K562 (cell line): ENCODE results near the gene OR10H3. TPM values are rescaled to one million over a fixed set of nuclear protein-coding genes. Genes with fewer than 3 reads are reported as not detected.

Source experiments
- ATAC-seq: fragments of 200-7000 bp; cut with Tn5 transposase; 3 replicates; pipeline ENCODE4 v1.9.1; 2020; ENCODE audit warnings: moderate library complexity
- BruUV-seq: library from RNA; stranded (reverse); fragments of 400-500 nt; replicated peaks from 2 replicates; lab custom pipeline; 2021; lab: Mats Ljungman, UMichigan
- CTCF ChIA-PET: fragments of 300-600 bp; formaldehyde crosslinking; extraction: SDS; loops from one replicate; lab custom pipeline; 2021; ENCODE audit warnings: low intra/inter-chr PET ratio; lab: Yijun Ruan, JAX
- POLR2A ChIA-PET: fragments of 300-600, 350-650 bp; sonication (Branson Sonifier 250); formaldehyde crosslinking; extraction: SDS; loops from one replicate; lab custom pipeline; 2021; ENCODE audit warnings: antibody characterized with exemption, inconsistent platforms; lab: Yijun Ruan, JAX
- DNase-seq, 4 experiments: peaks; one replicate each; pipeline versions ENCODE4 v3.0.0 to v3.0.0-alpha.2; 2011 to 2018; ENCODE audit warnings: low spot score in 3 of 4, mixed read lengths in 3 of 4; ENCODE audit errors: extremely low read depth in 1 of 4
- FAIRE-seq: peaks from 2 replicates; lab custom pipeline; 2011; peaks lifted over from hg19 to GRCh38; lab: Jason Lieb, UNC
- H2AFZ ChIP-seq: 2 replicates; pipeline ENCODE4 v1.6.0; 2011; ENCODE audit warnings: low read depth, low read length, control low read depth, inconsistent platforms
- H3K27ac ChIP-seq: fragments of 200-600 bp; 3 replicates; pipeline ENCODE4 v1.8.0; 2011; ENCODE audit warnings: low read depth, mild to moderate bottlenecking, control low read depth, inconsistent platforms, low read length, moderate library complexity, mixed read lengths; ENCODE audit errors: extremely low read depth
- H3K27me3 ChIP-seq, 2 experiments: fragments of 300-600 bp in 1 of 2; 2 replicates in 1 of 2; 3 replicates in 1 of 2; pipeline versions ENCODE4 v1.6.0 to v1.8.0; 2011; ENCODE audit warnings: inconsistent platforms in 2 of 2, low read length in 2 of 2, mild to moderate bottlenecking in 1 of 2, mixed read lengths in 1 of 2, moderate library complexity in 1 of 2; ENCODE audit not compliant: control insufficient read depth in 2 of 2, insufficient read depth in 2 of 2
- H3K36me3 ChIP-seq: fragments of 300-600 bp; 3 replicates; pipeline ENCODE4 v1.8.0; 2011; ENCODE audit warnings: mild to moderate bottlenecking, low read length, inconsistent platforms; ENCODE audit not compliant: control insufficient read depth, insufficient read depth
- H3K4me1 ChIP-seq, 2 experiments: fragments of 200-600 bp in 1 of 2; replicated peaks in 1 of 2; 2 replicates in 1 of 2; 3 replicates in 1 of 2; pipeline versions ENCODE4 v1.5.1 to v1.8.0; 2011; ENCODE audit warnings: inconsistent platforms in 2 of 2, low read length in 2 of 2, mild to moderate bottlenecking in 1 of 2, mixed read lengths in 1 of 2, moderate library complexity in 1 of 2; ENCODE audit not compliant: control insufficient read depth in 2 of 2, insufficient read depth in 2 of 2
- H3K4me2 ChIP-seq: 2 replicates; pipeline ENCODE4 v1.6.1; 2011; ENCODE audit warnings: low read length, control low read depth, inconsistent platforms, mixed read lengths; ENCODE audit not compliant: insufficient read depth
- H3K4me3 ChIP-seq: fragments of 200-600 bp; sonication (generic), shearing (Covaris generic); 2 replicates; pipeline ENCODE4 v1.5.1; 2016; ENCODE audit warnings: control low read depth, inconsistent platforms
- H3K79me2 ChIP-seq: fragments of 200-600 bp; 3 replicates; pipeline ENCODE4 v1.8.0; 2011; ENCODE audit warnings: low read length, inconsistent platforms; ENCODE audit not compliant: control insufficient read depth, insufficient read depth
- H3K9ac ChIP-seq, 2 experiments: 2 replicates each; pipeline versions ENCODE4 v1.6.0 to v1.6.1; 2011; ENCODE audit warnings: low read depth in 2 of 2, low read length in 2 of 2, control low read depth in 1 of 2, inconsistent platforms in 1 of 2, mild to moderate bottlenecking in 1 of 2, mixed read lengths in 1 of 2; ENCODE audit not compliant: insufficient read depth in 1 of 2
- H3K9me1 ChIP-seq: one replicate; pipeline ENCODE4 v1.6.0; 2011; ENCODE audit warnings: inconsistent platforms, mild to moderate bottlenecking, low read length, moderate library complexity; ENCODE audit not compliant: control insufficient read depth, insufficient read depth
- H3K9me3 ChIP-seq: replicated peaks from 2 replicates; pipeline ENCODE4 v1.5.1; 2011; ENCODE audit warnings: low read depth, low read length, inconsistent platforms; ENCODE audit not compliant: control insufficient read depth, insufficient read depth
- H4K20me1 ChIP-seq: replicated peaks from 2 replicates; pipeline ENCODE4 v1.6.1; 2011; ENCODE audit warnings: low read length, inconsistent platforms, mixed read lengths; ENCODE audit not compliant: control insufficient read depth, insufficient read depth
- CAMTA2 ChIP-seq: fragments of 250-450 bp; sonication (Bioruptor Pico); conservative IDR thresholded peaks from 2 replicates; pipeline ENCODE4 v1.5.1; 2022
- ETS2 ChIP-seq: IDR thresholded peaks from 2 replicates; pipeline ENCODE4 v1.6.1; 2016; ENCODE audit warnings: borderline replicate concordance, missing genetic modification characterization, mild to moderate bottlenecking, moderate library complexity, missing compliant biosample characterization; ENCODE audit not compliant: poor library complexity, severe bottlenecking
- NONO ChIP-seq, 2 experiments: fragments of 200-400 bp in 1 of 2; fragments of 450-650 bp in 1 of 2; formaldehyde crosslinking in 1 of 2; IDR thresholded peaks; 2 replicates each; pipeline ENCODE4 v1.6.1; 2017; ENCODE audit warnings: low read depth in 2 of 2, mild to moderate bottlenecking in 2 of 2, moderate library complexity in 2 of 2, low read length in 1 of 2
- PTRF ChIP-seq: fragments of 450-650 bp; IDR thresholded peaks from 2 replicates; pipeline ENCODE4 v1.6.1; 2016; ENCODE audit warnings: mild to moderate bottlenecking, missing genetic modification characterization, missing compliant biosample characterization
- RERE ChIP-seq: sonication (generic); formaldehyde crosslinking; IDR thresholded peaks from 2 replicates; pipeline ENCODE4 v1.8.0; 2023; ENCODE audit warnings: missing genetic modification reagents, mild to moderate bottlenecking, borderline replicate concordance
- SP2 ChIP-seq: IDR thresholded peaks from 2 replicates; pipeline ENCODE4 v1.6.1; 2011; ENCODE audit warnings: mild to moderate bottlenecking, low read depth, low read length, moderate library complexity; ENCODE audit not compliant: poor library complexity, severe bottlenecking; ENCODE audit errors: extremely low read depth
- STAG1 ChIP-seq: sonication (generic); formaldehyde crosslinking; IDR thresholded peaks from 2 replicates; pipeline ENCODE4 v1.5.0; 2020; ENCODE audit warnings: missing genetic modification reagents, borderline replicate concordance
- TRIM25 ChIP-seq: fragments of 450-650 bp; IDR thresholded peaks from 2 replicates; pipeline ENCODE4 v1.7.0; 2016; ENCODE audit warnings: borderline replicate concordance
- ZNF347 ChIP-seq: fragments of 450-650 bp; formaldehyde crosslinking; IDR thresholded peaks from 2 replicates; pipeline ENCODE4 v1.4.0; 2020; ENCODE audit warnings: low read depth, mild to moderate bottlenecking, moderate library complexity
- ZNF41 ChIP-seq: fragments of 250-450 bp; sonication (Bioruptor Pico); conservative IDR thresholded peaks from 2 replicates; pipeline ENCODE4 v1.4.0; 2020; ENCODE audit warnings: mild to moderate bottlenecking
- ZNF586 ChIP-seq: fragments of 450-650 bp; formaldehyde crosslinking; conservative IDR thresholded peaks from 2 replicates; pipeline ENCODE4 v1.4.0; 2020; ENCODE audit warnings: mild to moderate bottlenecking, moderate library complexity
- ZNF764 ChIP-seq: fragments of 250-450 bp; sonication (Bioruptor Pico); IDR thresholded peaks from 2 replicates; pipeline ENCODE4 v1.4.0; 2020; ENCODE audit warnings: low read depth, mild to moderate bottlenecking, moderate library complexity
- WGBS: fragments of 100-300 bp; shearing (Covaris generic); methylation state at CpG from one replicate; pipeline ENCODE4 v1.1.6; 2016; ENCODE audit warnings: low coverage, mixed read lengths; ENCODE audit not compliant: insufficient coverage; ENCODE audit errors: missing lambda C conversion rate; 5-methylcytosine and 5-hydroxymethylcytosine counted together
- in situ Hi-C: fragments of 300-500 bp; cut with MboI; formaldehyde crosslinking; loops from 4 replicates; pipeline ENCODE4 v1.15.0; 2018; ENCODE audit warnings: inconsistent platforms, mixed read lengths
- intact Hi-C: fragments of 100-400 bp; cut with micrococcal nuclease; formaldehyde crosslinking; loops from 2 replicates; pipeline ENCODE4 v1.14.2; 2022
- polyA plus RNA-seq, 8 experiments: library from polyadenylated mRNA; depleted of rRNA in 4 of 8; stranded (reverse) in 5 of 8; unstranded in 3 of 8; fragments of >200 nt; fragmentation: Nextera tagmentation in 2 of 8; fragmentation: Illumina TruSeq in 1 of 8; extraction: Ambion mirVana in 2 of 8; extraction: Trizol in 1 of 8; gene quantifications; 2 replicates each; pipeline versions ENCODE4 v1.2.1 to v1.2.3, GENCODE V29; 2011 to 2014; ENCODE audit warnings: inconsistent platforms in 1 of 8, missing spikeins in 1 of 8
- total RNA-seq, 7 experiments: library from RNA; depleted of rRNA in 6 of 7; stranded (reverse); fragments of >200 nt in 6 of 7; fragmentation: Illumina TruSeq in 2 of 7; extraction: Trizol in 2 of 7; gene quantifications; 2 replicates each; pipeline versions ENCODE4 v1.2.1 to v1.2.3, GENCODE V29; 2011 to 2021; ENCODE audit warnings: low replicate concordance in 1 of 7

The OR10H3 gene
- total and polyA plus RNA-seq, 9 of the 15 experiments (the other 6 are each of a cell fraction or from before 2014, with no cell fraction given): not detected

GRCh38 chr19:15748239-15748638 lies 10.5 kb downstream of the OR10H3 start:
- H3K9me3 ChIP-seq: no peaks in the 10 kb centered on the region

More at GRCh38 chr19:15748239-15748638, 10.5 kb downstream of the OR10H3 start:
- Histone ChIP-seq H3K27ac (no peak overlapping the region), H3K79me2 (no peaks in the 10 kb centered on the region), H3K9ac (no peak overlapping the region), H3K27me3 (peaks cover 6% of the 10 kb centered on the region in 2 experiments; a peak in 3 of 5 replicates), H2AFZ (no peak overlapping the region), H4K20me1 (no peaks in the 10 kb centered on the region), H3K36me3 (no peaks in the 10 kb centered on the region), H3K4me2 (no peak overlapping the region), H3K4me1 (no peaks in the 10 kb centered on the region), H3K9me1 (no peaks in the 10 kb centered on the region), H3K4me3 (no peak overlapping the region)
- FAIRE-seq: no peak
- CTCF ChIA-PET: no interaction called here
- intact Hi-C loops: no loop called here
- no peak for DNase-seq
- in situ Hi-C loops: no loop called here
- WGBS: 0% methylated on average over 2 of the region's 2 CpGs
- no peak for TF ChIP-seq ZNF347 (CRISPR knock-in tag)
- no peak for TF ChIP-seq SP2
- TF ChIP-seq RERE (CRISPR knock-in tag): no peak
- TF ChIP-seq TRIM25: no peak
- TF ChIP-seq NONO (IDR thresholded peaks at IDR 0.05; ENCODE audit: low read depth in 2 of 2, low read length in 1 of 2): no peak
- TF ChIP-seq STAG1: no peak
- no peak for TF ChIP-seq CAMTA2
- no peak for TF ChIP-seq ZNF41 (CRISPR knock-in tag)
- no peak for TF ChIP-seq ZNF586 (CRISPR knock-in tag)
- TF ChIP-seq ZNF764 (CRISPR knock-in tag): no peak
- TF ChIP-seq ETS2: no peak
- no peak for TF ChIP-seq PTRF (tag)
- POLR2A ChIA-PET: no interaction called here
- no TSS peak for BruUV-seq
- no peak for ATAC-seq
